Vagina (tissue), 2 donors: ENCODE results near the gene ZNF628.

Experiments
- POLR2A ChIP-seq, 2 donors: fragments of 450-650 bp; IDR thresholded peaks; one replicate each; pipeline ENCODE4 v1.6.1; 2017; ENCODE audit warnings: antibody characterized with exemption in 2 of 2, mild to moderate bottlenecking in 2 of 2, moderate library complexity in 2 of 2
- TF ChIP-seq, protein P1 (sequence below), 3 experiments: fragments of 450-650 bp in 2 of 3; fragments of 200-600 bp in 1 of 3; sonication (generic) in 1 of 3; IDR thresholded peaks; one replicate each; pipeline ENCODE4 v1.5.1; 2017 to 2019; ENCODE audit warnings: antibody characterized with exemption in 3 of 3, mild to moderate bottlenecking in 2 of 3, moderate library complexity in 2 of 3

DNA sequence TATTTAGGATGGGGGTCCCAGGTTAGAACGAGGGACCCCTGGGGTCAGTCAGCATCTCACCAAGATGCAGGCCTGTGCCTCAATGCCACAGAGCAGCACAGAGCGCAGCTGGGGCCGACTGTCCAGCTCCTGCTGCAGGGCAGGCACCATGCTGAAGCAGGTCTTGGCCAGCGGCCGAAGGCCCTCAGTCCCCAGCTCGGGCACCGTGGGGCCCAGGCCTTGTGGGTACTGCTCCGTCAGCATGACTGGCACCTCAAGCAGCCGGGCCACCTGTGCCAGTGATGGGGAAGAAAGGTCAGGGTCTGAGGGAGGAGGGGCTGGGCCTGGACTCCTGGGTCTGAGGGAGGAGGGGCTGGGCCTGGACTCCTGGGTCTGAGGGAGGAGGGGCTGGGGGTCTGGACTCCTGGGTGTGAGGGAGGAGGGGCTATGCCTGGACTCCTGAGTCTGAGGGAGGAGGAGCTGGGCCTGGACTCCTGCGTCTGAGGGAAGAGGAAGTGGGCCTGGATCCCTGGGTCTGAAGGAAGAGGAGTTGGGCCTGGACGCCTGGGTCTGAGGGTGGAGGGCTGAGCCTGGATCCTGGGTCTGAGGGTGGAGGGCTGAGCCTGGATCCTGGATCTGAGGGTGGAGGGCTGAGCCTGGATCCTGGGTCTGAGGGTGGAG is 20.7 kb upstream of the ZNF628 start:
- TF ChIP-seq, protein P1, sequence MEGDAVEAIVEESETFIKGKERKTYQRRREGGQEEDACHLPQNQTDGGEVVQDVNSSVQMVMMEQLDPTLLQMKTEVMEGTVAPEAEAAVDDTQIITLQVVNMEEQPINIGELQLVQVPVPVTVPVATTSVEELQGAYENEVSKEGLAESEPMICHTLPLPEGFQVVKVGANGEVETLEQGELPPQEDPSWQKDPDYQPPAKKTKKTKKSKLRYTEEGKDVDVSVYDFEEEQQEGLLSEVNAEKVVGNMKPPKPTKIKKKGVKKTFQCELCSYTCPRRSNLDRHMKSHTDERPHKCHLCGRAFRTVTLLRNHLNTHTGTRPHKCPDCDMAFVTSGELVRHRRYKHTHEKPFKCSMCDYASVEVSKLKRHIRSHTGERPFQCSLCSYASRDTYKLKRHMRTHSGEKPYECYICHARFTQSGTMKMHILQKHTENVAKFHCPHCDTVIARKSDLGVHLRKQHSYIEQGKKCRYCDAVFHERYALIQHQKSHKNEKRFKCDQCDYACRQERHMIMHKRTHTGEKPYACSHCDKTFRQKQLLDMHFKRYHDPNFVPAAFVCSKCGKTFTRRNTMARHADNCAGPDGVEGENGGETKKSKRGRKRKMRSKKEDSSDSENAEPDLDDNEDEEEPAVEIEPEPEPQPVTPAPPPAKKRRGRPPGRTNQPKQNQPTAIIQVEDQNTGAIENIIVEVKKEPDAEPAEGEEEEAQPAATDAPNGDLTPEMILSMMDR (IDR thresholded peaks at IDR 0.05): no peak
- TF ChIP-seq POLR2A (IDR thresholded peaks at IDR 0.05): no peak
